ENCODE data around the gene SKI. TPM values are rescaled to one million over a fixed set of nuclear protein-coding genes. Genes with fewer than 3 reads are reported as not detected.

Gene SKI
- total RNA-seq, 1 experiment from 2014 or later, result 28.3 TPM

DNA sequence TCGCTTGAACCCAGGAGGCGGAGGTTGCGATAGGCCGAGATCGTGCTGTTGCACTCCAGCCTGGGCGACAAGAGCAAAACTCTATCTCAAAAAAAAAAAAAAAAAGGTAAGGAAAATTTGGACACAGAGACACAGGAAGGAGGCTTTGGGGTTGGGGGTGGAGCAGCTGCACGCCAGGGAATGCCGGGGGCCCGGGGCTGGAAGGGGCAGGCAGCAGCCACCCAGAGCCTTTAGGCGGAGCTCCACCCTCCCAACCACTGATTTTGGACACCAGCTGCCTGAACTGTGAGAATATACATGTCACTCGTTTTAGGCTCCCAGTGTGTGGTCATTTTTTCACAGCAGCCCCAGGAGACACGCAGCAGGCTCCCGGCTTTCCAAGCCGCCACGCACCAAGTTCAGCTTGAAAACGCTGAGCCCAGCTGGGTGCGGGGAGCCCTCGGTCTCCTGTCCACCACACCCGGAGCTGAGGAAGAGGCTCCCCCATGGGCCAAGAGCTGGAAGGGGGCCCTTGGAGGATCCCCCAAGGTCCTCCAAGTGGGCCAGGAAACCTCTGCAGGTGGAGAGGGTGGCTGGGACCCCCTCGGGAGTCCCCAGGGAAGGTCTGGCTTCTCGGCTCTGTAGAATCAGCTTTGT, 27.7 kb upstream of the SKI start:
- Histone ChIP-seq H3K27ac (ENCODE audit: low read length) (no peak overlapping the region), H3K4me3 (ENCODE audit: low read length) (peak overlapping the region; percentile 75; the same call in 1 of the 2 replicates), H3K79me2 (ENCODE audit: low read length) (peaks cover 13% of the 10 kb centered on the region), H3K4me1 (ENCODE audit: insufficient read depth, low read length) (peaks cover 32% of the 10 kb centered on the region), H3K4me2 (ENCODE audit: low read length) (peak overlapping the region; percentile 89), H3K27me3 (ENCODE audit: low read length) (no peaks in the 10 kb centered on the region), H3K9me3 (ENCODE audit: low read length) (no peaks in the 10 kb centered on the region), H3F3A (ENCODE audit: low read length, unreplicated experiment) (no peaks in the 10 kb centered on the region), H2AFZ (ENCODE audit: low read length) (no peak overlapping the region), H3K9ac (ENCODE audit: low read length) (no peak overlapping the region), H3K9me2 (replicated peaks; ENCODE audit: low read length) (no peaks in the 10 kb centered on the region), H4K20me1 (ENCODE audit: low read length) (no peaks in the 10 kb centered on the region), H3K36me3 (ENCODE audit: low read depth, low read length) (no peaks in the 10 kb centered on the region)
- intact Hi-C loops (cut with micrococcal nuclease), result no loop called here
- ChIA-PET CTCF (interaction anchor here (1.1 to 1.4 kb wide), 2 partner anchors 8 to 181 kb away, joined by 5 to 27 read pairs; no protein-coding TSS in a partner anchor), POLR2A (ENCODE audit: unreplicated experiment) (interaction anchor here (0.6 to 0.7 kb wide), 2 partner anchors 27 to 191 kb away, joined by 3 to 7 read pairs; partner anchors contain the start of gene MORN1)
- DNase-seq, result no peak
- no peak for ATAC-seq
- TF ChIP-seq EZH2 (IDR thresholded peaks at IDR 0.05; ENCODE audit: low read length, unreplicated experiment) (no peak), EZH2phosphoT487 (IDR thresholded peaks at IDR 0.05; ENCODE audit: borderline replicate concordance, low read length) (no peak)
- no TSS peak for BruUV-seq (replicated peaks)

DNA sequence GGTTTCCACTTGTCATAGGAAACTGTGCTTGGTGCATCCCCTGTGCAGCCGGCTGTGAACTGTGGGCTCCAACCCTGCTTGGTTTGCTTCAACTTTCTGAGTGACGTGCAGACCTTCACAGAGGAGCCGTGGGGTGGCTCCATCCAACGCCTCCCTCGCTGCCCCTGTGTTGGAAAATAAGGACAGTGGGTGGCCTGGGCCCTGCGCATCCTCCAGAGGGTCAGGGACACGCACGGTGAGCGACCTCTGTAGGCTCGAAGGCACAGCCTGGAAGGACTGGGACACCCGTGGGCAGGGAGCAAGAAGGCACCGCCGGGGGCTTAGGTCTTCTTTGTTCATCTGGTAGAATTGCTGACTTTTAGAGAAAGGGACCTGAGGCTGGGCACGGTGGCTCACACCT, 27.1 kb upstream of the SKI start:
- intact Hi-C loops (cut with micrococcal nuclease), result no loop called here
- Histone ChIP-seq H3K36me3 (ENCODE audit: low read depth, low read length) (no peaks in the 10 kb centered on the region), H3K4me3 (ENCODE audit: low read length) (no peak overlapping the region), H3K4me1 (ENCODE audit: insufficient read depth, low read length) (peaks cover 32% of the 10 kb centered on the region), H3F3A (ENCODE audit: low read length, unreplicated experiment) (no peaks in the 10 kb centered on the region), H3K27ac (ENCODE audit: low read length) (no peak overlapping the region), H4K20me1 (ENCODE audit: low read length) (no peaks in the 10 kb centered on the region), H3K4me2 (ENCODE audit: low read length) (no peak overlapping the region), H2AFZ (ENCODE audit: low read length) (no peak overlapping the region), H3K79me2 (ENCODE audit: low read length) (peaks cover 13% of the 10 kb centered on the region), H3K9me3 (ENCODE audit: low read length) (no peaks in the 10 kb centered on the region), H3K9me2 (replicated peaks; ENCODE audit: low read length) (no peaks in the 10 kb centered on the region), H3K27me3 (ENCODE audit: low read length) (no peaks in the 10 kb centered on the region), H3K9ac (ENCODE audit: low read length) (no peak overlapping the region)
- POLR2A ChIA-PET (ENCODE audit: unreplicated experiment), result no interaction called here
- DNase-seq, result no peak
- TF ChIP-seq EZH2phosphoT487 (IDR thresholded peaks at IDR 0.05; ENCODE audit: borderline replicate concordance, low read length) (no peak), EZH2 (IDR thresholded peaks at IDR 0.05; ENCODE audit: low read length, unreplicated experiment) (no peak)
- TF ChIP-seq, protein P1, sequence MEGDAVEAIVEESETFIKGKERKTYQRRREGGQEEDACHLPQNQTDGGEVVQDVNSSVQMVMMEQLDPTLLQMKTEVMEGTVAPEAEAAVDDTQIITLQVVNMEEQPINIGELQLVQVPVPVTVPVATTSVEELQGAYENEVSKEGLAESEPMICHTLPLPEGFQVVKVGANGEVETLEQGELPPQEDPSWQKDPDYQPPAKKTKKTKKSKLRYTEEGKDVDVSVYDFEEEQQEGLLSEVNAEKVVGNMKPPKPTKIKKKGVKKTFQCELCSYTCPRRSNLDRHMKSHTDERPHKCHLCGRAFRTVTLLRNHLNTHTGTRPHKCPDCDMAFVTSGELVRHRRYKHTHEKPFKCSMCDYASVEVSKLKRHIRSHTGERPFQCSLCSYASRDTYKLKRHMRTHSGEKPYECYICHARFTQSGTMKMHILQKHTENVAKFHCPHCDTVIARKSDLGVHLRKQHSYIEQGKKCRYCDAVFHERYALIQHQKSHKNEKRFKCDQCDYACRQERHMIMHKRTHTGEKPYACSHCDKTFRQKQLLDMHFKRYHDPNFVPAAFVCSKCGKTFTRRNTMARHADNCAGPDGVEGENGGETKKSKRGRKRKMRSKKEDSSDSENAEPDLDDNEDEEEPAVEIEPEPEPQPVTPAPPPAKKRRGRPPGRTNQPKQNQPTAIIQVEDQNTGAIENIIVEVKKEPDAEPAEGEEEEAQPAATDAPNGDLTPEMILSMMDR (conservative IDR thresholded peaks at IDR 0.05; ENCODE audit: low read depth, low read length), result no peak
- CTCF ChIA-PET, result no interaction called here
- BruUV-seq (replicated peaks), result no TSS peak
- ATAC-seq, result no peak

DNA sequence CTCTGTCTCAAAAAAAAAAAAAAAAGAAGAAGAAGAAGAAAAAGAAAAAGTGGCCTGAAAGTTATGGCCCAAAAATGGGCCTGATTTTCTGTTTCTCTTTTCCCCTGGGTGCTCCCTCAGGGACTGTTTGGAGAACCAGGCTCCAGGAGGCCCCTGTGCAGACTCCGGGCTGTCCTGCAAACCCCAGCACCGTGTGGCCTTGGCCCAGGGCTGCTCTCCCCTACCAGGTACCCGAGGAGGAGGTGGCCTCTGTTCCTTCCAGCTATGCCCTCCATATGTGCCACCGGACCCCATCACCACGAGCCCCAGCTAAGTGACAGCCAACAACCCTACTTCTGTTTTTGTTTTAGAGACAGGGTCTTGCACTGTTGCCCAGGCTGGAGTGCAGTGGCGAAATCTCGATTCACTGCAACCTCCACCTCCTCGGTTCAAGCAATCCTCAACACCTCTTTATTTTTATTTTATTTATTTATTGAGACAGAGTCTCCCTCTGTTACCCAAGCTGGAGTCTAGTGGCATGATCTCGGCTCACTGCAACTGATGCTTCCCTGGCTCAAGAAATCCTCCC, 26.0 kb upstream of the SKI start:
- Histone ChIP-seq H3K36me3 (ENCODE audit: low read depth, low read length) (no peaks in the 10 kb centered on the region), H3K9me2 (replicated peaks; ENCODE audit: low read length) (no peaks in the 10 kb centered on the region), H2AFZ (ENCODE audit: low read length) (no peak overlapping the region), H3K9me3 (ENCODE audit: low read length) (no peaks in the 10 kb centered on the region), H3K4me2 (ENCODE audit: low read length) (no peak overlapping the region), H3K27me3 (ENCODE audit: low read length) (no peaks in the 10 kb centered on the region), H3F3A (ENCODE audit: low read length, unreplicated experiment) (no peaks in the 10 kb centered on the region), H3K9ac (ENCODE audit: low read length) (no peak overlapping the region), H4K20me1 (ENCODE audit: low read length) (no peaks in the 10 kb centered on the region), H3K27ac (ENCODE audit: low read length) (no peak overlapping the region), H3K4me1 (ENCODE audit: insufficient read depth, low read length) (peaks cover 35% of the 10 kb centered on the region), H3K4me3 (ENCODE audit: low read length) (no peak overlapping the region), H3K79me2 (ENCODE audit: low read length) (peaks cover 13% of the 10 kb centered on the region)
- ChIA-PET POLR2A (ENCODE audit: unreplicated experiment) (no interaction called here), CTCF (interaction anchor here (1.0 kb wide), 1 partner anchor 113 kb away, joined by 3 read pairs; no protein-coding TSS in a partner anchor)
- ATAC-seq (no peak), DNase-seq (no peak)
- TF ChIP-seq EZH2phosphoT487 (IDR thresholded peaks at IDR 0.05; ENCODE audit: borderline replicate concordance, low read length) (no peak), EZH2 (IDR thresholded peaks at IDR 0.05; ENCODE audit: low read length, unreplicated experiment) (no peak)
- TF ChIP-seq, protein P1 (conservative IDR thresholded peaks at IDR 0.05; ENCODE audit: low read depth, low read length), result no peak
- BruUV-seq (replicated peaks), result no TSS peak
- intact Hi-C loops (cut with micrococcal nuclease), result no loop called here
